Activated T-cell treated with anti-CD3 and anti-CD28 coated beads, Interleukin-2, amount 50 U/mL, for 72 hours (primary cell): ENCODE measurements around the gene SLC22A12. TPM values are rescaled to one million over a fixed set of nuclear protein-coding genes. Genes with fewer than 3 reads are reported as not detected.

Experiments
- ATAC-seq, 2 donors: fragments of 150-1000 bp; cut with Tn5 transposase; replicated peaks in 1 of 2; 2 replicates each; pipeline ENCODE4 v1.10.0; 2021; ENCODE audit warnings: moderate library complexity in 2 of 2, mild to moderate bottlenecking in 1 of 2
- DNase-seq, 2 donors: peaks; one replicate each; pipeline ENCODE4 v3.0.0; 2021 to 2022; ENCODE audit warnings: mixed read lengths in 1 of 2
- H3K27ac Mint-ChIP-seq: one replicate; pipeline ENCODE4 v1.8.0; 2022; ENCODE audit warnings: mild to moderate bottlenecking, moderate library complexity, mixed read lengths
- H3K27me3 Mint-ChIP-seq: one replicate; pipeline ENCODE4 v1.8.0; 2022; ENCODE audit warnings: low read depth, mixed read lengths
- H3K36me3 Mint-ChIP-seq, 2 donors: one replicate each; pipeline ENCODE4 v1.8.0; 2022; ENCODE audit warnings: mixed read lengths in 2 of 2, mild to moderate bottlenecking in 1 of 2; ENCODE audit not compliant: insufficient read depth in 2 of 2
- H3K4me1 Mint-ChIP-seq: one replicate; pipeline ENCODE4 v1.8.0; 2022; ENCODE audit warnings: low read depth, mixed read lengths
- H3K4me3 Mint-ChIP-seq, 2 donors: one replicate each; pipeline ENCODE4 v1.8.0; 2022; ENCODE audit warnings: mild to moderate bottlenecking in 2 of 2, mixed read lengths in 2 of 2, moderate library complexity in 2 of 2
- H3K9me3 Mint-ChIP-seq, 2 donors: one replicate each; pipeline ENCODE4 v1.8.0; 2022; ENCODE audit warnings: mixed read lengths in 2 of 2
- total RNA-seq, 2 donors: library from RNA; stranded (reverse); gene quantifications; one replicate each; pipeline ENCODE4 v1.2.3, GENCODE V29; 2022

The SLC22A12 gene
- total RNA-seq, 2 donors from 2014 or later = not detected

- ATAC-seq = no peak
- no peaks in the 10 kb centered on the region for H3K36me3 Mint-ChIP-seq
- H3K27ac Mint-ChIP-seq = no peak overlapping the region
- no peaks in the 10 kb centered on the region for H3K4me1 Mint-ChIP-seq
- H3K9me3 Mint-ChIP-seq = no peaks in the 10 kb centered on the region
- H3K4me3 Mint-ChIP-seq = no peak overlapping the region
- H3K27me3 Mint-ChIP-seq = no peaks in the 10 kb centered on the region
- no peak for DNase-seq
Observed at GRCh38 chr11:64620381-64620971, 29.5 kb downstream of the SLC22A12 start.

GRCh38 chr11:64621283-64622019 is 30.4 kb downstream of the SLC22A12 start:
- DNase-seq (no peak), ATAC-seq (no peak)
- Mint-ChIP-seq H3K27ac (no peak overlapping the region), H3K4me1 (no peaks in the 10 kb centered on the region), H3K9me3 (no peaks in the 10 kb centered on the region), H3K36me3 (no peaks in the 10 kb centered on the region), H3K27me3 (no peaks in the 10 kb centered on the region), H3K4me3 (no peak overlapping the region)

- ATAC-seq (no peak), DNase-seq (no peak)
- Mint-ChIP-seq H3K4me3 (no peak overlapping the region), H3K27me3 (no peaks in the 10 kb centered on the region), H3K36me3 (no peaks in the 10 kb centered on the region), H3K9me3 (no peaks in the 10 kb centered on the region), H3K4me1 (no peaks in the 10 kb centered on the region), H3K27ac (no peak overlapping the region)
Observed at GRCh38 chr11:64622681-64623080, 31.7 kb downstream of the SLC22A12 start.

GRCh38 chr11:64624883-64625481 is 34.0 kb downstream of the SLC22A12 start:
- Mint-ChIP-seq H3K36me3 (no peaks in the 10 kb centered on the region), H3K4me1 (no peaks in the 10 kb centered on the region), H3K27ac (no peak overlapping the region), H3K4me3 (no peak overlapping the region), H3K9me3 (no peaks in the 10 kb centered on the region), H3K27me3 (no peaks in the 10 kb centered on the region)
- ATAC-seq = no peak
- no peak for DNase-seq

GRCh38 chr11:64626637-64627036 is 35.6 kb downstream of the SLC22A12 start:
- no peaks in the 10 kb centered on the region for H3K36me3 Mint-ChIP-seq
- H3K4me1 Mint-ChIP-seq = no peaks in the 10 kb centered on the region
- no peaks in the 10 kb centered on the region for H3K9me3 Mint-ChIP-seq
- no peaks in the 10 kb centered on the region for H3K27me3 Mint-ChIP-seq
- no peak overlapping the region for H3K4me3 Mint-ChIP-seq
- ATAC-seq = no peak
- no peak for DNase-seq
- no peak overlapping the region for H3K27ac Mint-ChIP-seq

GRCh38 chr11:64627371-64627770 is 36.4 kb downstream of the SLC22A12 start:
- no peaks in the 10 kb centered on the region for H3K4me1 Mint-ChIP-seq
- ATAC-seq = no peak
- no peaks in the 10 kb centered on the region for H3K27me3 Mint-ChIP-seq
- no peak overlapping the region for H3K27ac Mint-ChIP-seq
- H3K36me3 Mint-ChIP-seq = no peaks in the 10 kb centered on the region
- H3K9me3 Mint-ChIP-seq = no peaks in the 10 kb centered on the region
- no peak for DNase-seq
- H3K4me3 Mint-ChIP-seq = no peak overlapping the region

GRCh38 chr11:64628596-64628995 is 37.6 kb downstream of the SLC22A12 start:
- Mint-ChIP-seq H3K4me3 (no peak overlapping the region), H3K36me3 (no peaks in the 10 kb centered on the region), H3K27ac (no peak overlapping the region), H3K4me1 (peaks cover 4% of the 10 kb centered on the region), H3K9me3 (no peaks in the 10 kb centered on the region), H3K27me3 (no peaks in the 10 kb centered on the region)
- ATAC-seq (no peak), DNase-seq (no peak)

GRCh38 chr11:64629103-64629502 is 38.1 kb downstream of the SLC22A12 start:
- Mint-ChIP-seq H3K36me3 (no peaks in the 10 kb centered on the region), H3K4me1 (peaks cover 9% of the 10 kb centered on the region), H3K9me3 (no peaks in the 10 kb centered on the region), H3K27ac (no peak overlapping the region), H3K27me3 (no peaks in the 10 kb centered on the region), H3K4me3 (no peak overlapping the region)
- DNase-seq (no peak), ATAC-seq (no peak)

GRCh38 chr11:64629796-64630562 is 39.0 kb downstream of the SLC22A12 start:
- DNase-seq (no peak), ATAC-seq (no peak)
- Mint-ChIP-seq H3K36me3 (no peaks in the 10 kb centered on the region), H3K27ac (no peak overlapping the region), H3K4me1 (peaks cover 12% of the 10 kb centered on the region), H3K9me3 (no peaks in the 10 kb centered on the region), H3K4me3 (no peak overlapping the region), H3K27me3 (no peaks in the 10 kb centered on the region)

GRCh38 chr11:64631675-64632074 is 40.7 kb downstream of the SLC22A12 start:
- H3K4me3 Mint-ChIP-seq = no peak overlapping the region
- H3K4me1 Mint-ChIP-seq = peaks cover 12% of the 10 kb centered on the region

GRCh38 chr11:64632237-64632636 is 41.2 kb downstream of the SLC22A12 start:
- Mint-ChIP-seq H3K4me3 (no peak overlapping the region), H3K36me3 (no peaks in the 10 kb centered on the region), H3K9me3 (no peaks in the 10 kb centered on the region), H3K27ac (no peak overlapping the region), H3K27me3 (no peaks in the 10 kb centered on the region), H3K4me1 (peaks cover 12% of the 10 kb centered on the region)
- DNase-seq (no peak), ATAC-seq (no peak)

More at GRCh38 chr11:64631675-64632074, 40.7 kb downstream of the SLC22A12 start:
- H3K36me3 Mint-ChIP-seq = no peaks in the 10 kb centered on the region
- ATAC-seq (no peak), DNase-seq (no peak)
- H3K9me3 Mint-ChIP-seq = no peaks in the 10 kb centered on the region
- H3K27me3 Mint-ChIP-seq = no peaks in the 10 kb centered on the region
- no peak overlapping the region for H3K27ac Mint-ChIP-seq

GRCh38 chr11:64632654-64633053 is 41.6 kb downstream of the SLC22A12 start:
- Mint-ChIP-seq H3K27ac (no peak overlapping the region), H3K27me3 (no peaks in the 10 kb centered on the region), H3K36me3 (no peaks in the 10 kb centered on the region), H3K4me3 (no peak overlapping the region), H3K9me3 (no peaks in the 10 kb centered on the region), H3K4me1 (peaks cover 12% of the 10 kb centered on the region)
- no peak for ATAC-seq
- DNase-seq = no peak

- ATAC-seq (no peak), DNase-seq (no peak)
- Mint-ChIP-seq H3K27ac (no peak overlapping the region), H3K4me1 (peaks cover 12% of the 10 kb centered on the region), H3K36me3 (no peaks in the 10 kb centered on the region), H3K4me3 (no peak overlapping the region), H3K27me3 (no peaks in the 10 kb centered on the region), H3K9me3 (no peaks in the 10 kb centered on the region)
Observed at GRCh38 chr11:64633555-64634159, 42.6 kb downstream of the SLC22A12 start.
